GM19372 (cell line): ENCODE results near the gene SH2B3.

Source experiments
- ATAC-seq: cut with Tn5 transposase; IDR thresholded peaks from one replicate; pipeline ENCODE4 v1.9.1; 2021; ENCODE audit warnings: mild to moderate bottlenecking, low read depth, moderate library complexity; ENCODE audit not compliant: unreplicated experiment

The SH2B3 gene

DNA sequence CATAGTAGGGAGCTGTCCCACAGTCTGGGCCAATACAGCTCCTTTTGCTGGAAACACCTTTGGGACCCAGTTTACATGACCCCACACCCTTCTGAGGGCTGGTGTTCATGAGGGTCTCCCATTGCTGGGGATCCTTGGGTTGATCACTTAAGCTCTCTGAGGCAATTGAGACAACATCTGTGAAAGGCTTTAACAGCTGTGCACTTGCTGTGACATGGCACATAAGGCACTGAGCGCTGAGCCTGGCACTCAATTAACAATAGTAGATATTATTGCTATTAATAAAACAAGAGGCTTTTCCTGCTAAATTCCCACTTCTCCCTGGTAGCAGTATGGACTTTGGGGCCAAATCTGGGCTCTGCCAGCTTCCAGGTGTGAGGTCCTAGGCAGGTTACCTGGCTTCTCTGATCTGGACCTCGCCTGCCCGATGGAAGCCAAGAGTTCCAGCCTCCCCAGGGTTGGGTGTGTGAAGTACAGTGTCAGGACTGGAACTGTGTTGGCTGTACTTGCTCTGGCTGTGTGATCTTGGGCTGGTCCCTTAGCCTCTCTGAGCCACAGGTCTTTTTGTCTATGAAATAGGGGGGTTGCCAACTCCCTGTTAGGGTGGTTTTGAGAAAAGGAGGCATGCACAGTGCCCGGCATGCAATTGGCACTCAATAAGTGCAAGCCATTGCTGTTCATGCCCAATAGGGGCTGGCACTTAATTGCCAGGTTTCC lies 3.1 kb downstream of the SH2B3 start:
- ATAC-seq: no peak

DNA sequence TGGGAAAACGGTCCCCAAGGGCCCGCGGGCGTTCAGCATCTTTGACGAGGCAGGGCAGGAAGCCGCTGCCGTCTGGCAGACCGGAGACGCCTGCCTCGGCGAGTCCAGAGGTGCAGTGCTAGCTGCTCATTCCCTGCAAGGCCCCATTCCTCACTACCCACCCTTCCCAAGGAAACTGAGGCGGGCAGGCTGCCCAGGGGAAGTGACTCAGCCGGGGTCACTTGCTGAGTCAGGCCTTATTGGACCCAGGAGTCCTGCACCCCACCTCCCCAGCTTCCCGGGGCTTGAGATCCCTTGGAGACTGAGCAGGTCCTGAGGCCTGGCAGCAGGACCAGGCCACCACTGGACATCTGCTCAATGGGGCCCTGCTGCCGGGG lies 3.7 kb downstream of the SH2B3 start:
- ATAC-seq: no peak

- no peak for ATAC-seq
Observed at GRCh38 chr12:111409780-111410430, 4.2 kb downstream of the SH2B3 start.

- no peak for ATAC-seq
Observed at GRCh38 chr12:111410431-111411184, 4.9 kb downstream of the SH2B3 start.

DNA sequence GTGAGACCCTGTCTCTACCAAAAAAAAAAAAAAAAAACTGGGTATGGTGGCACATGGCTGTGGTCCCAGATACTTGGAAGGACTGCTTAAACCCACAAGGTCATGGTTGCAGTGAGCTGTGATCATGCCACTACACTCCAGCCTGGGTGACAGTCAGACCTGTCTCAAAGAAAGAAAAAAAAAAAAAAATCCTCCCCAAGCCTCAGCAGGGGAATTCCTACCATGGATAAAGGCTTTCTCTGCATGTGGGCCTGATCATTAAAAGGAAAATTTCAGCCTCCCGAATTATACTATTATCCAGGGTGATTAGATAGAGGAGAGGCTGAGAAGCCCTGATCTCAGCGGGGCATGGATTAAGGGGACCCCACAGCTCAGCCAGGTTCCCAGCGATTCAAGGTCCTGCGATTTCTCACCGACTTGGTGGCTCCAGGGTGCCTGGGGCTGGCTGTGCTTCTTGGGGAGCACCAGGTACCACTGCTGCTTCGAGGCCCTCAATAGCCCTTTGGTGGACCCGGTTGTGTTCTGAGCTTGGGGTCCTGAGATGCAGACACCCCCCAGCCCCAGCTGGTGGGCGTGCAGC lies 5.6 kb downstream of the SH2B3 start:
- no peak for ATAC-seq

- no peak for ATAC-seq
Observed at GRCh38 chr12:111412007-111412829, 6.5 kb downstream of the SH2B3 start.

DNA sequence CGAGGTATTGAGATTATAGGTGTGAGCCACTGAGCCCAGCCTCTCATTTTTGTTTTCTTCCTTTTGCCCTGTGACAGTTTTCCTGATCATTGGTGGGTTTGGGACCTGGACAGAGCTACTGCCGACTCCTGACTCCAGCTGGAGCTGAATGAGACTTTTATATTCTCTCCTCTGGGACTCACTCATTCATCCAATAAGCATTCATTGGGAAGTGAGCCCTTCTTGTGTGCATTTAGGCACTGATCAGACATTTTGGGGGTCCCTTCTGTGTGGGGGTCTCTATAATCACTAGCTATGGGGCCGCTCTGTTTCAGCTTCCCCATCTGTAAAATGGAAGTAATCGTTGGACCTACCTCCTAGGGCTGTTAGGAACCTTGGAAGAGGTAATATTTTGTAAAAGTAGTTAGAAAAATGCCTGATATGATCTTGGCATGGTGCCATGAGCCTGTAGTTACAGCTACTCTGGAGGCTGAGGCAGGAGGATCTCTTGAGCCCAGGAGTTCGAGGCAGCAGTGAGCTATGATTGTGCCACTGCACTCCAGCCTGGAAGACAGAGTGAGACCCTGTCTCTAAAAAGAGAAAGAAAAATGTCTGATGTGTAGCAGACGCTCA lies 7.2 kb downstream of the SH2B3 start:
- ATAC-seq: no peak

- no peak for ATAC-seq
Observed at GRCh38 chr12:111413442-111414086, 7.8 kb downstream of the SH2B3 start.

- no peak for ATAC-seq
Observed at GRCh38 chr12:111414711-111415252, 9.1 kb downstream of the SH2B3 start.

- no peak for ATAC-seq
Observed at GRCh38 chr12:111417290-111417689, 11.6 kb downstream of the SH2B3 start.

DNA sequence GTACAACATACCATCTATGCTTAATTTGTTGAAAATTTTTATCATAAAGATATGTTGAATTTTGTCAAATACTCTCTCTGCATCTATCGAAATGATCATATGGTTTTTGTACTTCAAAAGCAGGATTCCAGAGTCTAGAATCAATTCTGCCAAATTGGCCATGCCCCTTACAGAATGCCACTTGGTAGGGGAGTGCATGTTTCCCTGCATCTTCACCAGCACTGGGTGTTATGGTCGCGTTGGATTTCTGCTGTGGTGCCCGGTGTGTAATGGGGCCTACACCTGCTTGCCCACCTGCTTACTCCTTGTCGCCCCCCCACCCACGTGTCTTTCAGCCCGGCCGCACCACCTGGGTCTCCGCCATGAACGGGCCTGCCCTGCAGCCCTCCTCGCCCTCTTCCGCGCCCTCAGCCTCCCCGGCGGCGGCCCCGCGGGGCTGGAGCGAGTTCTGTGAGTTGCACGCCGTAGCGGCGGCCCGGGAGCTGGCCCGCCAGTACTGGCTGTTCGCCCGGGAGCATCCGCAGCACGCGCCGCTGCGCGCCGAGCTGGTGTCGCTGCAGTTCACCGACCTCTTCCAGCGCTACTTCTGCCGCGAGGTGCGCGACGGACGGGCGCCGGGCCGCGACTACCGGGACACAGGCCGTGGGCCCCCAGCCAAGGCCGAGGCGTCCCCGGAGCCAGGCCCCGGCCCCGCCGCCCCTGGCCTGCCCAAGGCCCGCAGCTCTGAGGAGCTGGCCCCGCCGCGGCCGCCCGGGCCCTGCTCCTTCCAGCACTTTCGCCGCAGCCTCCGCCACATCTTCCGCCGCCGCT lies 12.3 kb downstream of the SH2B3 start:
- no peak for ATAC-seq

GRCh38 chr12:111418594-111418880 lies 12.8 kb downstream of the SH2B3 start:
- ATAC-seq: no peak

GRCh38 chr12:111419784-111420183 lies 14.1 kb downstream of the SH2B3 start:
- ATAC-seq: no peak

DNA sequence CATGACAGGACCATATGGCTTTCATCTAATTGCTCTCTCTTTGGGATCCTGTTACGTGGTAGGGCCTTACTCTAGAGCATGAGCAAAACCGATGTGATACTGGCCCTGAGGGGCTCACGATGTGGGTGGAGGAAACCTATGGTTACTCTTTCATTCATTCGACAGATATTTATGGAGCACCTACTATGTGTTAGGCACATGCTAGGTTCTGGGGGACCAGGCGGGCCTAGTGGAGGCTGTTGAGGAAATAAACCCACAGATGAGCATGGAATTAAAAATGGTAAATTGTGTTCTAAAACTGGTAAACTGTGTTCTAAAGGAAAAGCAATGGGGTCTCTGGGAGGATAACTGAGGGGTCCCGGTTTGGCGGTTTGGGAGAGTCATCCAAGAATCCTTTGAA lies 14.8 kb downstream of the SH2B3 start:
- ATAC-seq: no peak

DNA sequence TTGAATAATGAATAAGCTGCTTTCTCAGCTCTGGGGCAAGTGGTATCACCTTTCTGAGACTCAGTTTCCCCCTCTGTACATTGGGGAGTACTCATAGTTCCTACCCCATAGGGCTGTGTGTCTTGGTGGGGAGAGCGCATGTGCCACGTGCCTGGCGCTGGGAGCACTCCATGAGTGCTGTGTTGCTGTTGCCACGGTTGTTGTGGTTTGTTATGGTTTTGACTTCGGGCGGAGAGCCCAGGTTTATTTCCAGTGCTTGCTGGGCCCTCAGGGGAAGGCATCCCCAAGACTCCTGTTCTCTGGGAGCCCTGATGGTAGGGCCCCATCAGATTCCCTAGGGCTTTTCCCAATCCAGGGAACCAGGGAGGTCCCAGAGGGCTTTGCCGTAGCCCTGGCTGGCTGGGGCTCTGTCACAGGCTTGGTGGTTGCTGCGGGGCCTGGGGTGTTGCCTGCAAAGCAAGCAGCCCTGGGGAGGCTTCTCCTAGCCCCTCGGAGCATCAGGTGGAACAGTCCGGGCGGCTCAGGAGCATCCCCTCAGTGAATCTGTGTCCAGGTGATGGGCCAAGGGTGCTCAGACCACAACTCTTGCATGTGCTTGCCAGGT lies 18.6 kb downstream of the SH2B3 start:
- ATAC-seq: no peak

DNA sequence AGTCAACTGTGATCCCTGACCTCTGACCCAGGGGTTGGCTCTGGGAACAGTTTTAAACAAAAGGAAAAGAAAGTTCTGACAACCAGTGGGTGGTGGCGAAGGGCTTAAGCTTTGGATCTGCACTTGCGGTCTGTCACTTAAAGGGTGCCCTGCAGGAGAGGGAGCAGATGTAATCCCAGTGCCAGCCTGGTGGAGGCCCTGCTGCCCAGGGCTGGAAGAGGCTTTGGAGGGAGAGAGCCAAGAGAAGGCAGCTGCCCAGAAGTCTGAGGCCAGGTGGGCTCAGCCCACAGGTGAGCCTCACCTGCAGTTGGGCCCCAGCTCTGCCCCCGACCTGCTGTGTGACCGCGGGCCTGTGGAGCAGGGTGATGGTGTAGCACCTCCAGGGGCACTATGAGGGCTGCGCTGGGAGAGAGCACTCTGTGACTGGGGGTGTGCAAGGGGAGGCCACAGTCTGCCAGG lies 19.1 kb downstream of the SH2B3 start:
- no peak for ATAC-seq

DNA sequence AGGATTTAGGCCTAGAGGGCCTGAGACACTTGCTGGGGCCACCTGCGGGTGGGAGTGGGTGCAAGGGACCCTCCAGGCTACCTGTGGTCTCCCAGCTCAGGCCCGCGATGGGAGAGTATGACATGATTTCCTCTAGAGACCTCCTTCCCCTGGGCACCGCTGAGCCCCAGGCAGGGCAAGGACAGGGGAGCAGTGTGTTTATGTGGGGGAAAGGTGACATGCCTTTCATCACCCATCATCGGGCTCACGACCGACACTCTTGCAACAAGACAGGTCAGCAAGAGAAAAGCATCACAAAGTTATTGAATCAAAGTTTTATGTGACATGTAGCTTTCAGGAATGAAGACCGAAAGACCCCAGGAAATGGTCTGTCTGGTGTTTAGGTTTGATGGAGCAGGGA lies 19.9 kb downstream of the SH2B3 start:
- no peak for ATAC-seq
